ENCODE results near the gene SH2D7.

GRCh38 chr15:78083687-78084448, 8.5 kb upstream of the SH2D7 start:
- TF ChIP-seq ZNF274 (IDR thresholded peaks at IDR 0.05; ENCODE audit: low read depth, low read length): no peak
- no peak for TF ChIP-seq YY1 (IDR thresholded peaks at IDR 0.05; ENCODE audit: insufficient read depth, insufficient read length)
- no peak for TF ChIP-seq SUZ12 (IDR thresholded peaks at IDR 0.05; ENCODE audit: extremely low read depth, insufficient read depth, insufficient read length)

Measured in NT2/D1 (cell line).